ENCODE data around the gene GPC1. TPM values are rescaled to one million over a fixed set of nuclear protein-coding genes. Genes with fewer than 3 reads are reported as not detected.

GPC1 gene
- total RNA-seq, 4 donors from 2014 or later, result 117 to 153 (median 144) TPM

DNA sequence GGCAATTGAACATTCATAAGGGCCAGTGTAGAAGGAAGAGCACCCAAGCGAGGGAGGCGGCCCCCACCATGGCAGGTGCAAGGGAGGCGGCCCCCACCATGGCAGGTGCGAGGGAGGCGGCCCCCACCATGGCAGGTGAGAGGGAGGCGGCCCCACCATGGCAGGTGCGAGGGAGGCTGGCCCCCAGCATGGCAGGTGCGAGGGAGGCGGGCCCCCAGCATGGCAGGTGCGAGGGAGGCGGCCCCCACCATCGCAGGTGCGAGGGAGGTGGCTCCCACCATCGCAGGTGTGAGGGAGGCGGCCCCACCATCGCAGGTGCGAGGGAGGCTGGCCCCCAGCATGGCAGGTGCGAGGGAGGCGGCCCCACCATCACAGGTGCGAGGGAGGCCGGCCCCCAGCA lies 24.7 kb upstream of the GPC1 start:
- Histone ChIP-seq H3K4me3 (no peak overlapping the region), H3K27me3 (no peaks in the 10 kb centered on the region), H3K27ac (no peak overlapping the region), H3K9me3 (no peaks in the 10 kb centered on the region), H3K4me1 (peaks cover 0 to 7% (median 0%) of the 10 kb centered on the region in 4 donors), H3K36me3 (no peaks in the 10 kb centered on the region)
- peak in 1 of 2 donors; percentile 8 for DNase-seq (ENCODE audit: low spot score in 2 of 2)
- WGBS, 2 donors, result 88 to 93% methylated on average over 18 to 21 of the region's 21 CpGs
- TF ChIP-seq POLR2A (IDR thresholded peaks at IDR 0.05), result no peak
- no peak for TF ChIP-seq EP300 (IDR thresholded peaks at IDR 0.05)
- TF ChIP-seq, protein P1, sequence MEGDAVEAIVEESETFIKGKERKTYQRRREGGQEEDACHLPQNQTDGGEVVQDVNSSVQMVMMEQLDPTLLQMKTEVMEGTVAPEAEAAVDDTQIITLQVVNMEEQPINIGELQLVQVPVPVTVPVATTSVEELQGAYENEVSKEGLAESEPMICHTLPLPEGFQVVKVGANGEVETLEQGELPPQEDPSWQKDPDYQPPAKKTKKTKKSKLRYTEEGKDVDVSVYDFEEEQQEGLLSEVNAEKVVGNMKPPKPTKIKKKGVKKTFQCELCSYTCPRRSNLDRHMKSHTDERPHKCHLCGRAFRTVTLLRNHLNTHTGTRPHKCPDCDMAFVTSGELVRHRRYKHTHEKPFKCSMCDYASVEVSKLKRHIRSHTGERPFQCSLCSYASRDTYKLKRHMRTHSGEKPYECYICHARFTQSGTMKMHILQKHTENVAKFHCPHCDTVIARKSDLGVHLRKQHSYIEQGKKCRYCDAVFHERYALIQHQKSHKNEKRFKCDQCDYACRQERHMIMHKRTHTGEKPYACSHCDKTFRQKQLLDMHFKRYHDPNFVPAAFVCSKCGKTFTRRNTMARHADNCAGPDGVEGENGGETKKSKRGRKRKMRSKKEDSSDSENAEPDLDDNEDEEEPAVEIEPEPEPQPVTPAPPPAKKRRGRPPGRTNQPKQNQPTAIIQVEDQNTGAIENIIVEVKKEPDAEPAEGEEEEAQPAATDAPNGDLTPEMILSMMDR (IDR thresholded peaks at IDR 0.05), result no peak

DNA sequence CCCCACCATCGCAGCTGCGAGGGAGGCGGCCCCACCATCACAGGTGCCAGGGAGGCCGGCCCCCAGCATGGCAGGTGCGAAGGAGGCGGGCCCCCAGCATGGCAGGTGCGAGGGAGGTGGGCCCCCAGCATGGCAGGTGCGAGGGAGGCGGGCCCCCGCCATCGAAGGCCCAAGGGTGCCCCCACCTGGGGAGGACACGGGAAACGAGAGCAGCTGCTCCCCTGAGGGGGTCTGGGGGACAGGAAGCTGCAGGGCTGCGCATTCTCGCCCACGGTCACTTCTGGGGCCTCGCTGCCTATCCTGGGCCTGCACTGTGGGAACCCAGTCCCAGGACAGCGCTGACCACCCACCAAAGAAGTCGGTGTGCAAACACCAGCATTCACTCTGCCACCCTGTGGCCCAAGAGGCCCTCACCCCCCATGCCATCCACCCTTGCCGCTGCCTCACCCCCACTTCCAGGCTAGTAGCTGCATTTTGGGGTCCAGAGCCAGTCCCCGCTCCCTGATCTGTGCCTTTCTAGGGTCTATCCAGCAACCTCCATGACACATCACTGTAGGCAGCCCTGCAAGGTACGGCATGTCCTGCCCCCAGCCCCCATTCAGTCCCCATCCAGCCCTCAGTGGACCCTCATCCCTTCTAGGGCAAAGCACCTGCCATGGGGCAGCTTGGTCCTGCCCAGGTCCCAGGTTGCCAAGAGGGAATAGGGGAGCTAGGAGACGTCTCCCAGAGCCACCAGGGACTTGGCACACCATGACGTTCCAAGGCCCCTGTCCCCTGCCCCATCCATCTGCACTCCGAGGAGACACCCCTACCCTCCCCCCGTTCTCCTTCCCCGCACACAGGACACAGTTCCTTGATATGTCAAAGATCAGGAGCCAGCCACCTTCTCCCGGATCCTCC lies 24.0 kb upstream of the GPC1 start:
- no peaks in the 10 kb centered on the region for H3K9me3 ChIP-seq
- no peaks in the 10 kb centered on the region for H3K27me3 ChIP-seq
- WGBS, 2 donors, result 82 to 86% methylated on average over 23 to 25 of the region's 28 CpGs
- TF ChIP-seq POLR2A (IDR thresholded peaks at IDR 0.05) (no peak), EP300 (IDR thresholded peaks at IDR 0.05) (no peak)
- TF ChIP-seq, protein P1 (IDR thresholded peaks at IDR 0.05), result no peak
- peaks cover 0 to 7% (median 0%) of the 10 kb centered on the region in 4 donors for H3K4me1 ChIP-seq
- no peak overlapping the region for H3K27ac ChIP-seq
- DNase-seq (ENCODE audit: low spot score in 2 of 2), result peak in 1 of 2 donors; percentile 9
- no peak overlapping the region for H3K4me3 ChIP-seq
- H3K36me3 ChIP-seq, result no peaks in the 10 kb centered on the region

DNA sequence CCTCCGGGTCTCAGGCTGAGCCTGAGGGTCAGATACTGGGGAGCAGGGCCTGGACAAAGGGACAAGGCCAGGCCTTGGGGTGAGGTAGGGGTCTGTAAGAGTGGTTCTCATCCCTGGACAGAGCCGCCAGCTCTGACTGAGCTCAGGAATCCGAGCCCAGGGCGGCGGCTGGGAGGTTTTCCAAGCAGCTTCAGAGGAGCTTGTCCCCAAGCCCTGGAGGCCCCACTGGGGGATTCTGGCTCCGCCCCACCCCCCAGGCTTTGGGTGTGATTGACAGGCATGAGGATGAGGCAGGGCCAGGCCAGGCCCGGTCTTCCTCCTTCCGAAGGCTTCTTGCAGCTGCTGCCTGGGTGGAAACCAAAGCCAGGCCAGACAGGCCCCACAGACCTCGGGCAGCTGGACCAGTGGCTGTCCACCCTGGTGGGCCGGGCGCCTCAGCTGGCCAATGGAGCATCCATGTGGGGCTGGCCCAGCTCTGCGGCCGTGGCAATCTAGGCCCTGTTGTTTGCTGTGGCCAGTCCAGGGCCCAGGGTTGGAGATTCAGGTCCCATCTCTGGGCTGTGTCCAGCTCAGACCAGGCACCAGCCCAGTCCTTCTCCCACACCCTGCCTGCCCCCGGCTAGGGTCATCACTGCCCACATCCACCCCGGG lies 23.1 kb upstream of the GPC1 start:
- DNase-seq (ENCODE audit: low spot score in 2 of 2), result peak in 1 of 2 donors; percentile 12
- H3K27ac ChIP-seq, result no peak overlapping the region
- H3K27me3 ChIP-seq, result no peaks in the 10 kb centered on the region
- H3K9me3 ChIP-seq, result no peaks in the 10 kb centered on the region
- 70 to 94% methylated on average over 7 to 9 of the region's 15 CpGs for WGBS, 2 donors
- no peak overlapping the region for H3K4me3 ChIP-seq
- H3K4me1 ChIP-seq, result peaks cover 0 to 7% (median 0%) of the 10 kb centered on the region in 4 donors
- TF ChIP-seq, protein P1 (IDR thresholded peaks at IDR 0.05), result no peak
- TF ChIP-seq POLR2A (IDR thresholded peaks at IDR 0.05), result no peak
- no peak for TF ChIP-seq EP300 (IDR thresholded peaks at IDR 0.05)
- no peaks in the 10 kb centered on the region for H3K36me3 ChIP-seq

DNA sequence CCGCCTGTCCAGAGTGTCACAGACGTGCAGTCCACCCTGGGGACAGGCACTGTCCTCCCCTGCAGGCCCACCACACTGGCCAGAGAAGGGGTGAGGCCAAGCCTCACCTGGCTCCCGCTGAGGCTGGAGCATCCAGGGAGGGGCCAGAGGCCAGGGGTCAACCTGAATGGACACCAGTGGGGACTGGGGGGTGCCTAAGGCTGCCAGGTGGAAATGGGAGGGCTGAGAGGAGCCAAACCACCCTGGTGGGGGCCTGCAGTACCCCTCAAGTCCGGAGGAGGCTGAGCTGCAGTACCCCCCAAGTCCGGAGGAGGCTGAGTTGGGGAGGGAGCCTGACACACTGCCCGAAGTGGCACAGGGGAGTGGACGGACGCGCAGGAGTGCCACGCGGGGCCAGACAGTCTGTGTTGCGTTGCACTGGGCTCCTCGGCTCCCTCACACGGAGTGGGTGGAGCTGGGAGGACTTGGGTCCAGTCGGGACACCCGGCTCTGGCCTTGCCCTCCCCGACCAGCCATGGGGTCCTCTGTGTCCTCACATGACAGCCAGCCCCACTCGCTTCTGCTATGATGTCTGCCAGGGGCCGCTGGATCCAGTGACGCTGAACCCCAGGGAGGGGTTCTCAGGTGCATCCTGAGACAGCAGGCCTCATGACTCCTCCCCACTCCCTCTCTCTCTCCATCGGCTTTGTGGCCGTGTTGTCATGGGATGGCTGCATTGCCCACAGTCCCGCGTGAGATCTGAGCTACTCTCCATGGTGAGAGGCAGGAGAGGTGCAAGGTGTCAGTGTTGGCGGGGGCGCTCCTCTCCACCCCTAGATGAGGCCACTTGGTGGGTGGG lies 22.3 kb upstream of the GPC1 start:
- peak in 1 of 2 donors; percentile 10 for DNase-seq (ENCODE audit: low spot score in 2 of 2)
- TF ChIP-seq POLR2A (IDR thresholded peaks at IDR 0.05) (no peak), EP300 (IDR thresholded peaks at IDR 0.05) (no peak)
- TF ChIP-seq, protein P1 (IDR thresholded peaks at IDR 0.05), result no peak
- H3K4me1 ChIP-seq, result peaks cover 0 to 7% (median 0%) of the 10 kb centered on the region in 4 donors
- no peaks in the 10 kb centered on the region for H3K36me3 ChIP-seq
- no peak overlapping the region for H3K27ac ChIP-seq
- H3K9me3 ChIP-seq, result no peaks in the 10 kb centered on the region
- no peaks in the 10 kb centered on the region for H3K27me3 ChIP-seq
- H3K4me3 ChIP-seq, result no peak overlapping the region
- 91% methylated on average over 16 to 25 of the region's 26 CpGs for WGBS, 2 donors

Measured in tibial nerve (tissue), 4 donors.